Mesenchymal stem cell (in vitro differentiated cells and primary cell): Measurements from ENCODE around the gene EZH2.

Source experiments
- DNase-seq: peaks from one replicate; pipeline ENCODE4 v3.0.0-alpha.2; 2013
- H2AFZ ChIP-seq: one replicate; pipeline ENCODE4 v1.6.1; 2013; ENCODE audit warnings: low read depth, mild to moderate bottlenecking, control low read depth, inconsistent platforms, low read length, moderate library complexity
- H2AK5ac ChIP-seq: 2 replicates; pipeline ENCODE4 v1.6.1; 2013; ENCODE audit warnings: low read length, moderate library complexity, mild to moderate bottlenecking, inconsistent platforms; ENCODE audit not compliant: severe bottlenecking
- H2BK120ac ChIP-seq: one replicate; pipeline ENCODE4 v1.6.1; 2013; ENCODE audit warnings: low read depth, mild to moderate bottlenecking, inconsistent platforms, low read length, moderate library complexity
- H2BK12ac ChIP-seq, 2 experiments: one replicate each; pipeline ENCODE4 v1.6.1; 2013; ENCODE audit warnings: inconsistent platforms in 2 of 2, low read length in 2 of 2, mild to moderate bottlenecking in 2 of 2, moderate library complexity in 2 of 2, control low read depth in 1 of 2
- H2BK15ac ChIP-seq: one replicate; pipeline ENCODE4 v1.6.1; 2013; ENCODE audit warnings: mild to moderate bottlenecking, low read depth, inconsistent platforms; ENCODE audit not compliant: poor library complexity, severe bottlenecking
- H2BK5ac ChIP-seq: 2 replicates; pipeline ENCODE4 v1.6.1; 2013; ENCODE audit warnings: low read depth, mild to moderate bottlenecking, low read length, control low read depth, inconsistent platforms; ENCODE audit not compliant: poor library complexity, severe bottlenecking
- H3K14ac ChIP-seq, 2 experiments: one replicate each; pipeline ENCODE4 v1.6.1; 2013; ENCODE audit warnings: inconsistent platforms in 2 of 2, low read length in 2 of 2, control low read depth in 1 of 2, mild to moderate bottlenecking in 1 of 2, moderate library complexity in 1 of 2
- H3K18ac ChIP-seq, 2 experiments: one replicate each; pipeline ENCODE4 v1.6.1; 2013; ENCODE audit warnings: inconsistent platforms in 2 of 2, low read length in 2 of 2, control low read depth in 1 of 2, low read depth in 1 of 2, mild to moderate bottlenecking in 1 of 2
- H3K23ac ChIP-seq, 2 experiments: one replicate each; pipeline ENCODE4 v1.6.1; 2013; ENCODE audit warnings: inconsistent platforms in 2 of 2, low read length in 2 of 2, mild to moderate bottlenecking in 2 of 2, moderate library complexity in 2 of 2, control low read depth in 1 of 2
- H3K27ac ChIP-seq: 2 replicates; pipeline ENCODE4 v1.5.1; 2013; ENCODE audit warnings: mild to moderate bottlenecking, moderate library complexity, low read length, control low read depth, inconsistent platforms; ENCODE audit not compliant: poor library complexity, severe bottlenecking
- H3K27me3 ChIP-seq, 2 experiments: 2 replicates each; pipeline versions ENCODE4 v1.6.1 to v1.7.0; 2013; ENCODE audit warnings: low read length in 2 of 2, mild to moderate bottlenecking in 2 of 2, moderate library complexity in 2 of 2, control low read depth in 1 of 2, inconsistent platforms in 1 of 2; ENCODE audit not compliant: control insufficient read depth in 1 of 2, insufficient read depth in 1 of 2
- H3K36me3 ChIP-seq, 2 experiments: 2 replicates each; pipeline versions ENCODE4 v1.6.1 to v1.7.0; 2013; ENCODE audit warnings: low read length in 2 of 2, control low read depth in 1 of 2, inconsistent platforms in 1 of 2, low read depth in 1 of 2, mild to moderate bottlenecking in 1 of 2; ENCODE audit not compliant: insufficient read depth in 2 of 2, control insufficient read depth in 1 of 2
- H3K4ac ChIP-seq, 2 experiments: one replicate each; pipeline ENCODE4 v1.6.1; 2013; ENCODE audit warnings: inconsistent platforms in 2 of 2, low read length in 2 of 2, mild to moderate bottlenecking in 2 of 2, moderate library complexity in 2 of 2, control low read depth in 1 of 2, low read depth in 1 of 2
- H3K4me1 ChIP-seq: 2 replicates; pipeline ENCODE4 v1.6.1; 2013; ENCODE audit warnings: low read depth, low read length, control low read depth; ENCODE audit not compliant: control insufficient read depth, insufficient read depth
- H3K4me2 ChIP-seq: 2 replicates; pipeline ENCODE4 v1.6.1; 2013; ENCODE audit warnings: low read length, mild to moderate bottlenecking, inconsistent platforms; ENCODE audit not compliant: poor library complexity, severe bottlenecking
- H3K4me3 ChIP-seq, 2 experiments: 2 replicates each; pipeline versions ENCODE4 v1.5.1 to v1.7.0; 2013; ENCODE audit warnings: low read length in 2 of 2, mild to moderate bottlenecking in 2 of 2, control low read depth in 1 of 2, low read depth in 1 of 2; ENCODE audit not compliant: insufficient read depth in 1 of 2
- H3K79me1 ChIP-seq: replicated peaks from 2 replicates; pipeline ENCODE4 v1.6.1; 2013; ENCODE audit warnings: mild to moderate bottlenecking, control low read depth, low read length, inconsistent platforms; ENCODE audit not compliant: poor library complexity, severe bottlenecking
- H3K9ac ChIP-seq: 2 replicates; pipeline ENCODE4 v1.7.0; 2013; ENCODE audit warnings: mild to moderate bottlenecking, low read length, moderate library complexity
- H3K9me3 ChIP-seq: 2 replicates; pipeline ENCODE4 v1.7.0; 2013; ENCODE audit warnings: mild to moderate bottlenecking, low read length; ENCODE audit not compliant: control insufficient read depth
- H4K8ac ChIP-seq: one replicate; pipeline ENCODE4 v1.6.1; 2013; ENCODE audit warnings: inconsistent platforms, mild to moderate bottlenecking, low read length, moderate library complexity
- H4K91ac ChIP-seq: one replicate; pipeline ENCODE4 v1.6.1; 2013; ENCODE audit warnings: mild to moderate bottlenecking, low read length, inconsistent platforms
- whole genome bisulfite sequencing: methylation state at CpG from one replicate; pipeline ENCODE4 v1.1.7; 2013; ENCODE audit warnings: mixed read lengths; 5-methylcytosine and 5-hydroxymethylcytosine counted together

EZH2 gene

GRCh38 chr7:148825338-148825737 lies 58.8 kb downstream of the EZH2 start:
- no peak overlapping the region for H2BK5ac ChIP-seq
- no peaks in the 10 kb centered on the region for H3K9me3 ChIP-seq
- H2BK15ac ChIP-seq, result no peak overlapping the region
- no peak overlapping the region for H2BK12ac ChIP-seq
- H3K27me3 ChIP-seq, result no peaks in the 10 kb centered on the region
- H3K18ac ChIP-seq, result no peak overlapping the region
- H3K27ac ChIP-seq, result no peak overlapping the region
- H3K4me1 ChIP-seq, result no peaks in the 10 kb centered on the region
- H3K14ac ChIP-seq, result no peak overlapping the region
- no peak overlapping the region for H4K91ac ChIP-seq
- no peak overlapping the region for H2BK120ac ChIP-seq
- H3K4ac ChIP-seq, result no peak overlapping the region
- H3K23ac ChIP-seq, result no peak overlapping the region
- peaks cover 0 to 8% of the 10 kb centered on the region in 2 experiments for H3K36me3 ChIP-seq
- no peak overlapping the region for H3K9ac ChIP-seq
- no peak overlapping the region for H4K8ac ChIP-seq
- DNase-seq, result no peak
- peaks cover 7% of the 10 kb centered on the region for H3K79me1 ChIP-seq
- H2AK5ac ChIP-seq, result no peak overlapping the region
- 48% methylated on average over 2 of the region's 5 CpGs for WGBS
- no peak overlapping the region for H3K4me2 ChIP-seq
- no peak overlapping the region for H3K4me3 ChIP-seq
- H2AFZ ChIP-seq, result no peak overlapping the region

GRCh38 chr7:148824864-148825263 lies 59.2 kb downstream of the EZH2 start:
- Histone ChIP-seq H3K79me1 (peaks cover 6% of the 10 kb centered on the region), H3K9me3 (no peaks in the 10 kb centered on the region), H2BK12ac (no peak overlapping the region), H4K8ac (no peak overlapping the region), H4K91ac (no peak overlapping the region), H3K9ac (no peak overlapping the region), H3K4me2 (no peak overlapping the region), H3K4me1 (no peaks in the 10 kb centered on the region), H3K4ac (no peak overlapping the region), H3K27me3 (no peaks in the 10 kb centered on the region), H3K14ac (no peak overlapping the region), H3K4me3 (no peak overlapping the region), H3K36me3 (peaks cover 0 to 8% of the 10 kb centered on the region in 2 experiments), H2BK120ac (no peak overlapping the region), H2BK5ac (no peak overlapping the region), H3K23ac (no peak overlapping the region), H2AFZ (no peak overlapping the region), H2BK15ac (no peak overlapping the region), H3K18ac (no peak overlapping the region), H3K27ac (no peak overlapping the region), H2AK5ac (no peak overlapping the region)
- WGBS, result no CpG with 5 or more reads among the region's 2 CpGs
- no peak for DNase-seq

- Histone ChIP-seq H3K79me1 (peaks cover 4% of the 10 kb centered on the region), H3K27ac (no peak overlapping the region), H3K18ac (no peak overlapping the region), H3K4me2 (no peak overlapping the region), H3K14ac (no peak overlapping the region), H3K9ac (no peak overlapping the region), H2BK120ac (no peak overlapping the region), H3K23ac (no peak overlapping the region), H3K4ac (no peak overlapping the region), H3K9me3 (no peaks in the 10 kb centered on the region), H2BK15ac (no peak overlapping the region), H3K4me3 (no peak overlapping the region), H3K36me3 (peaks cover 0 to 18% of the 10 kb centered on the region in 2 experiments), H4K8ac (no peak overlapping the region), H2AK5ac (peak overlapping the region; percentile 2), H3K4me1 (peaks cover 2% of the 10 kb centered on the region), H2BK5ac (no peak overlapping the region), H4K91ac (no peak overlapping the region), H2AFZ (no peak overlapping the region), H3K27me3 (no peaks in the 10 kb centered on the region), H2BK12ac (no peak overlapping the region)
- WGBS, result 96% methylated on average over 2 of the region's 2 CpGs
- DNase-seq, result no peak
Observed at GRCh38 chr7:148821422-148821821, 62.7 kb downstream of the EZH2 start.

- H3K4me3 ChIP-seq, result no peak overlapping the region
- H2BK5ac ChIP-seq, result no peak overlapping the region
- H3K14ac ChIP-seq, result no peak overlapping the region
- H2AK5ac ChIP-seq, result no peak overlapping the region
- no peak overlapping the region for H4K91ac ChIP-seq
- H2BK12ac ChIP-seq, result no peak overlapping the region
- H2BK15ac ChIP-seq, result no peak overlapping the region
- DNase-seq, result peak; percentile 28
- peaks cover 0 to 24% of the 10 kb centered on the region in 2 experiments for H3K36me3 ChIP-seq
- no peaks in the 10 kb centered on the region for H3K9me3 ChIP-seq
- no peak overlapping the region for H3K23ac ChIP-seq
- H3K27ac ChIP-seq, result peak overlapping the region; percentile 67
- no peak overlapping the region for H3K18ac ChIP-seq
- peaks cover 3% of the 10 kb centered on the region for H3K79me1 ChIP-seq
- H2BK120ac ChIP-seq, result no peak overlapping the region
- peaks cover 2% of the 10 kb centered on the region for H3K4me1 ChIP-seq
- no peaks in the 10 kb centered on the region for H3K27me3 ChIP-seq
- WGBS, result 44% methylated on average over 2 of the region's 6 CpGs
- no peak overlapping the region for H3K9ac ChIP-seq
- no peak overlapping the region for H4K8ac ChIP-seq
- no peak overlapping the region for H3K4me2 ChIP-seq
- H3K4ac ChIP-seq, result no peak overlapping the region
- no peak overlapping the region for H2AFZ ChIP-seq
Observed at GRCh38 chr7:148819697-148820360, 64.3 kb downstream of the EZH2 start.
